HUDEP-2 (cell line): Measurements from ENCODE around the gene RBM12.
"Not testable (repeated sequence)": the region's sequence is repeated elsewhere in the genome, so short reads cannot be mapped to it uniquely, and the experiment has no call there.

Experiments used
- DNase-seq, 76 experiments: peaks; one replicate each; lab custom pipeline; 2025; ENCODE audit not compliant: unreplicated experiment in 76 of 76; lab: John Stamatoyannopoulos, UW

The RBM12 gene, protein sequence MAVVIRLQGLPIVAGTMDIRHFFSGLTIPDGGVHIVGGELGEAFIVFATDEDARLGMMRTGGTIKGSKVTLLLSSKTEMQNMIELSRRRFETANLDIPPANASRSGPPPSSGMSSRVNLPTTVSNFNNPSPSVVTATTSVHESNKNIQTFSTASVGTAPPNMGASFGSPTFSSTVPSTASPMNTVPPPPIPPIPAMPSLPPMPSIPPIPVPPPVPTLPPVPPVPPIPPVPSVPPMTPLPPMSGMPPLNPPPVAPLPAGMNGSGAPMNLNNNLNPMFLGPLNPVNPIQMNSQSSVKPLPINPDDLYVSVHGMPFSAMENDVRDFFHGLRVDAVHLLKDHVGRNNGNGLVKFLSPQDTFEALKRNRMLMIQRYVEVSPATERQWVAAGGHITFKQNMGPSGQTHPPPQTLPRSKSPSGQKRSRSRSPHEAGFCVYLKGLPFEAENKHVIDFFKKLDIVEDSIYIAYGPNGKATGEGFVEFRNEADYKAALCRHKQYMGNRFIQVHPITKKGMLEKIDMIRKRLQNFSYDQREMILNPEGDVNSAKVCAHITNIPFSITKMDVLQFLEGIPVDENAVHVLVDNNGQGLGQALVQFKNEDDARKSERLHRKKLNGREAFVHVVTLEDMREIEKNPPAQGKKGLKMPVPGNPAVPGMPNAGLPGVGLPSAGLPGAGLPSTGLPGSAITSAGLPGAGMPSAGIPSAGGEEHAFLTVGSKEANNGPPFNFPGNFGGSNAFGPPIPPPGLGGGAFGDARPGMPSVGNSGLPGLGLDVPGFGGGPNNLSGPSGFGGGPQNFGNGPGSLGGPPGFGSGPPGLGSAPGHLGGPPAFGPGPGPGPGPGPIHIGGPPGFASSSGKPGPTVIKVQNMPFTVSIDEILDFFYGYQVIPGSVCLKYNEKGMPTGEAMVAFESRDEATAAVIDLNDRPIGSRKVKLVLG

DNA sequence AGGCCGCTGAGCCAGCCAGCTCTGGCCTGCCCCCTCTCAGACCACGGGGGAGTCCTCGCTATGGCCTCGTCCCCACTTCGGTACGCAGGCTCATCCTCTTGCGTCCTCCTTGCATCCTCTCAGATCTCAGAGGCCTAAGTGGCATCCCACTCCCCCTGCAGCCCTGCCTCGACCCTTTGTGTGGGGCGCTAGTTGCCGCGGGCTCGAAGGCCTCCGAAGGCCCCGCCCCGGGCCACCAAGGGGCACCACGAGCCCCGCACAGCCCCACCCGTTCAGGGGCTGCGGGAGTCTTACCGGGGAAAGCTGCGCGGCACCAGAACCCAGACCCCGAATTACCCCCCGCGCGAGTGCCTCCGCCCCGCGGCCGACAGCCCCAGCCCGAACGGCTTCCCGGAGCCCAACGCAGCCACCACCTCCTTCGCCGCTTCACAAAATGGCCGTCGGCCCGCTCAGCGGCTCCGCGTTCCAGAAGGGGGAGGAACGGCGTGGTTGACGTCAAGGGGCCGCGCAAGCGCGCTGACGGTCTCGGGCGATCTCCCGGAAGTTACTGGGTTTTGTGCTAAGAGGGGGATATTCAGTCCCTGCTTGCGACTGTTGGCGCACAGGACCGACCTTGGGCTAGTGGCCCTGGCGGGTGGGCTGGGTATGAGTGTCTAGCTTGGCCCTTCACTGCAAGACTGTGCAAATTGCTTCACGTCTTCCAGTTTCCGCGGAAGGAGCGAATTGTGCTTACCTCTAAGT is at the start of gene RBM12, which contains the start of gene CPNE1:
RBM12 (minus strand) TSS at position 435 of the 741 bp plus-strand sequence. CDS start 9,578 bp downstream, outside the sequence.
CPNE1 (minus strand) TSS at position 435 of the 741 bp plus-strand sequence. CDS start 31,977 bp downstream, outside the sequence.
- peak in 75 of 76 experiments; percentile 33 to 93 (median 82) for DNase-seq

DNA sequence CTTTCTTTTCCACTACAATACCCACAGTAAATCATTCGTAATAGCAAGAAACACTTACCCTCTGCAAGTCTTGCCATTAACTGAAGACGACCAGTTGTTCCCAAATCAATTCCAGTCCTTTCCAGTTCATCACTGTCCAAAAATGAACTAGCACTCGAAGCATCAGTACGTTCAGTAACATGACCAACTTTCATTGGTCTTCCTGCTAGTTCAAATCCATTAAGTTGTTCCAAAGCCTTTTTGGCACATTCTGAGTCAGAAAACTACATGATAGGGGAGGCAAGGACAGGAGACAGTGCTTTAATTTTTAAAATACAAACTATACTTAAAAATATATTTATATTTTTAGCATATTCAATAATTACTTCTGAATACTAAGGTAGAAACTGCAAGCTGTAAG is 49.4 kb upstream of the RBM12 start:
- DNase-seq, result no peak

DNA sequence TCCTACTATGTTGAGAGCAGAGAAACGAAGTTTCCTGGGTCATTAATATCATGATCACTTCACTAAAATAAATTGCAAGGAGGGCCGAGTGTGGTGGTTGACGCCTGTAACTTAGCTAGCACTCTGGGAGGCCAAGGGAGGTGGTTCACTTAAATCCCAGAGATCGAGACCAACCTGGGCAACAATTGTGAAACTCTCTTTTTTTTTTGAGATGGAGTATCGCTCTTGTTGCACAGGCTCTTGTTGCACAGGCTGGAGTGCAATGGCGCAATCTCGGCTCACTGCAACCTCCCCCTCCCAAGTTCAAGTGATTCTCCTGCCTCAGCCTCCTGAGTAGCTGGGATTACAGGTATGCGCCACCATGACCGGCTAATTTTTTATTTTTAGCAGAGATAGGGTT is 48.4 kb upstream of the RBM12 start:
- not testable (repeated sequence) for DNase-seq

DNA sequence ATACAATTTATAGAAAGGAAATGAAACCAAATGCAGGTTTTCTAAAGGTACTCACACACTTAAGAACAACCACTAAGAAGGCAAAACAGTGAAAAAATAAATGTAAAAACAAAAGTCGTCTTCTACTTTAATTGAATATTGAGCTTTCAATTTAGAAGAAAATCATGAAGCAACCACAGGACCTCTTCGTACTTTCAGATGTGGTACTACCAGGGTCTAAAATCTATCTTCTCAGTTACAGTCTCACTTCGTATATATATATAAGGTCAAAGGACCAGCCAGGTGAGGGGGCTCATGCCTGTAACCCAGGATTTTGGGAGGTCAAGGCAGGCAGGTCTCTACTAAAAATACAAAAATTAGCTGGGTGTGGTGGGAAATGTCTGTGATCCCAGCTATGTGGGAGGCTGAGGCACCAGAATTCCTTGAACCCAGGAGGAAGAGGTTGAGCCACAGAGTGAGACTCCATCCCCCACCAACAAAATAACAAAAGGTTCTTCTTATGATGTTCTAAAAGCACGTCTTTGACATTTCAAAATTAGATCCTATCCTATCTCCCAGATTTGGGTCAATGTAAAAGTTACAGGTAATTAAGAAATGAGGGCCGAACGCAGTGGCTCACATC is 47.0 kb upstream of the RBM12 start:
- DNase-seq, result no peak

DNA sequence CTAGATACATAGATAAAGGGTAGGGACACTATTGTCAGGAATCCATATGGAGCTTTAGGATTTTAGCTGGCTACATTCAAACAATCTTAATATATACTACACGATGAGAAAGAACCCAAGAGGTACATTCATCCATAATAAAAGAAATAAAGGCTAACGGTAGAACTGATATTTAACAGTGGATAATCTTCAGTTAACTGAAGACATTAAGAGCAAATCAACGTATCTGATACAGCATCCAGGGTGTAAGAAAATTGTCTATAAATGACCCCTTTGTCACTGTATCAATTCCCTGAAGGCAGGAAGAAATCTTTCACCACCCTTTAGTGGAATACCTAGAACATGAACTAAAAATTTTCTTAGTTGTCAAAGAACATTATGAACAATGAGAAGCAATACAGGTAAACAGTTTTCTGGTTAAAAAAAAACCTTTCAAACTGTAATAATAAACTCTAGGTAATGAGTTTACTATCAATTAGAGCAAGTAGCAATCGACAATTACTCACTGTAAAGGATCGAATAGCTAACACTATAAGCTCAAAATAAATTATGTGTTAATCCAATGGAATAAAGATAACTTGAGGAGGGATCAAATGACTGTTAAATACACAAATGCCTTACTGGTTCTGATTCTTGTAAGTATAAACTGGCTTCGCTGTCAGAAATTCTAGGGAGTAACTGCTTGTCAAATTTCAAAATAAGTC is 46.3 kb upstream of the RBM12 start:
- DNase-seq, result no peak

DNA sequence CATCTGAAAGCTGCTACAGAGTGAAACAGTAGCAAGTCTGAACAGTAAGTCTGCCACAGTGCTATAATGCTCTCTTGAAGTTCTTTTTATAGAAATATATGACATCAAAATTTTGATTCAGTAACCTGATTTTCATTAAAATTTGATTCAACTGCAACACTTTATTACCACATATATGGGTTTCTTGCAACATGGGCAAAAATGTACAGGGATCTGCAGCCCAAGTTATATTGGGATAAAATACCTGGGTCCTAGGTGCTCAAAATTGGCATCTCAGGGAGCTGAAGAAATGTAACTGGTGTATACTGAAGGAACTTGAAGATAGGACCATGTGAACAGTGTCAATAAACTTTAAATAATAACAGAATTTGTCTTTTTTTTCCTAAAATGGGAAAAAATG is 45.3 kb upstream of the RBM12 start:
- no peak for DNase-seq

DNA sequence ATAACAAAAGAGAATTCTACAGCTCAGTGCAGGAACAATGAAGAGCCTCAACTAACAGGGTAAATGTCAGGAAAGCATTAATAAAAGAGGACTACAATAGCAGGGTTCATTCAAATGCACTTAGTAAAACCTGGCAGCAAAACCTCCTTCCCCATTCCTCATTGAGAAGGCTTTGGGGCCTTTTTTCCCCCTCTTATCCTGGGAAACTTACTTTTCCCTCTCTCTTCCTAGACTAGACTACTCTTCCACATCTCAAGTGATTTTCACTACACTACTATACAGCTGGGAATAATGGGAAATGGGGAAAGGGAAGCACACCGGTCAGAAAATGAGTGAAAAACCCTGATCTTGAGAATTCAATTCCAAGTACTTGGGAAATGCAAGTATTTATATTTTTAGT is 44.6 kb upstream of the RBM12 start:
- DNase-seq, result no peak

DNA sequence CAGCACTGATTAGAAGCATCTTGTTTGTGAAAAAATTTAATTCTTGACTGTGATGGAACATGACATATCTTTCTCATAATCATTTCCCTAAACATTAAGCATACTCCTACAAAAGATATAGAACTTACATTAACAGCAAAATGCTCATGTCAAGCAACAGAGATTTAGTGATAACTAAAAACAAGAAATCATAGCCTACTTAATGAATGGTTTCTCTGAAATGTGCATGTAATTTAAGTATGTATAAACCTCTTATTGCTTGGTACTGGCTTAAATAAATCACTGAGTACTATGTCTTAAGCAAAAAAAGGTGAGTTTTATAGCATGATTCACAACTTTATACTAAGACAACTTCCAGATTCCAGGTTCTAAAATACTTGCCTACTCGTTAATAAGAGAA is 43.8 kb upstream of the RBM12 start:
- DNase-seq, result no peak

DNA sequence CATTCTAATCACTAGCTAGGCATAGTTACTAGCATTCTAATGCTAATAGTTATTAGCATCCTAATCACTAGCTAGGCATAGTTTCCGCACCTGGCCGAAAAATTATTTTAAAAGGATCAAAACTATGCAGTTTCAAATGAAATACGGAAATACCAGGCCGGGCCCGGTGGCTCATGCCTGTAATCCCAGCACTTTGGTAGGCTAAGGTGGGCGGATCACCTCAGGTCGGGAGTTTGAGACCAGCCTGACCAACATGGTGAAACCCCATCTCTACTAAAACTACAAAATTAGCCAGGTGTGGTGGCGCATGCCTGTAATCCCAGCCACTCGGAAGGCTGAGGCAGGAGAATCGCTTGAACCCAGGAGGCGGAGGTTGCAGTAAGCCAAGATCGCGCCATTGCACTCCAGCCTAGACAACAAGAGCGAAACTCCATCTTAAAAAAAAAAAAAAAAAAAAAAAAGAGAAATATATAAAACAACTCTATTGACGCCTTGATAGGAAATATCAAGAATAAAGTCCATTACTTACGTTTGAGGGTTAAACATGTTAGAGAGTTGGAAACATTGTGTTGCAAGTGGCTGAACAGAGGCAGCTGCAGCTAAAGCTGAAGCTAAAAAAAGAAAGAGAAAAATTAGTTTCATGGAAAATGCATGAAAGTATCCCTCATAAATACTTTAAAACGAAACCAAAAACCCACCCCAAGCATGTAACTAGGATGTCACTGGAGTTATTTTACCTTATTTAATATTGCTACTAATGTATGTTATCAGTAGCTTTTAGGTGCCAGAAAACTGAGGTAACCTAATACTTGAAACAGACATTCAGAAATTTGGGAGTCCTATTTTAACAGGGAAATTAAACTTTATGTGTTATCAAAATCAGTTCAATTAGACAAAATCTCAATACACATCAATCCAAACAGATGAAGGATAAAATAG is 42.2 kb upstream of the RBM12 start:
- DNase-seq, result not testable (repeated sequence)

DNA sequence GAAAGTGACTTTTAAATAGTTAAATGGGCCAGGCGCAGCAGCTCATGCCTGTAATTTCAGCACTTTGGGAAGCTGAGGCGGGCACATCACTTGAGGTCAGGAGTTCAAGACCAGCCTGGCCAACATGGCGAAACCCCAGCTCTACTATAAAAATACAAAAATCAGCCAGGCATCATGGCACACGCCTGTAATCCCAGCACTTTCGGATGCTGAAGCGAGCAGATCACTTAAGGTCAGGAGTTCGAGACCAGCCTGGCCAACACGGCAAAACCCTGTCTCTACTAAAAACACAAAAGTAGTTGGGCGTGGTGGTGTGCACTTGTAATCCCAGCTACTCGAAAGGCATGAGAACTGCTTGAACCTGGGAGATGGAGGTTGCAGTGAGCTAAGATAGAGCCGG is 41.2 kb upstream of the RBM12 start:
- not testable (repeated sequence) for DNase-seq

DNA sequence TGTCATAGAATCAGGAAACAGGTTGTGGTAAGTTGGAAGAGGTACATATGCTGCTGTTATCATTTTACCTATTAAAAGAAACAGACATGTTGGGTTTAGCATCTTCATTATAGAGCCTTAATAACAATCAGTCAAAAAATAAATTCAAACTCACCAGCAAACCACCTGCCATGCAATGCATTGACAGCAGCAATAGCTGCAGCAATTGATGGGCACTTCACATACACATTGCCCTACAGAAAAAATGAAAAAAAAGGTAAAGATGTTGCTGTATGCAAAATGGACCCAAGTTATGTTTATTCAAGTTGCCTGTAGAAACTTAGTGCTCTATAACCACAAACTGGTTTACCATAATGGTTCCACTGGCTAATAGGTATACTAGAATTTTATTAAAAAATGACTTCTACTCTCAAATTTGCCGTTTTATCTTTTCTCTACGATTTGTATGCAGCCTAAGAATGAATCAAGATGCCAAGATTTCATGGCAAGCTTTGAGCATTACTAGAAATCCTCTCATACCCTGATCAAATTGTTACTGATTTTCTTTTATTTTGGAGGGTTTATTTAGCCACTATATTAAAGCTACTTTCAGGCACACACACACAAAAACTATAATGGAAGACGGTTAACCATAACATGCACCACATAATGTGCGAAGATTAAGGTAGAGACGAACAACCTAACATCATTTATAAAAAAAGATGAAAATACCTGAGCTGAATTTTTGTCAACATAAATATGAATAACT is 40.0 kb upstream of the RBM12 start:
- no peak for DNase-seq

DNA sequence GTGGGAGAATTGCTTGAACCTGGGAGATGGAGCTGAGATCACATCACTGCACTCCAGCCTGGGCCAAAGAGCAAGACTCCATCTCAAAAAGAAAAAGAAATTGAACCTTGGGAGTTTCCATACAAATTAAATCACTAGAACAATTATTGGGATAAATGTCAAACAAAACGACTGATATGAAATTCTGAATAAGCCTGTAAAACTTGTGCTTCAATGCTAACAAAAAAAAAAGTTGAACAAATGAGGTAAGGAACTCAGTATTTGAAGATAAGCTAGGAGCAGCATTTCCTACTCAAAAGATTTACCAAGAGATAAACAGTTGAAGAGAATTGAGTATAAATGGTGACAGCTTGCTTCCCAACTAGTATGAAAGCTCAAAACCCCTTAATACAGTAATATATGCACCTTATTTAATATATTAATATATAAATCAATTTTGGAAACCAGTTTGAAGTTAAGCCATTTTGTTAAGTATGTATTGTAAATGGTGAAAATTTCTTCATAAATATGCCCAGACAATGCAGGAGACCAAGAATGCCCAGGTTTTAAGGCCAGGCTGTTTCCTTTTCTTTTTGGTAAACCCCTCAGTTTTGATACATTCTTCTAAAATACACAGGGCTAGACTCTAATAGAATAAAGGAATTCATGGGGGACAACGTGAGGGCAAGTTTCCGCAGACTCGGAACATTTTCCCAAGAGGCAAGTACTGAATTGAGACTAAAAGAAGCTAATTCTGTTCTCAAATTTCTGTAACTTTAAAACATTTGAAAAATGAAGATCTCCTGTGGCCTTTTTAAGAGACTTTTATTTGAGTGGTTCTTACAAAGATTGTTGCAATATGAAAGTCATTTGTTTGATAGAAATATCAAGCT is 38.4 kb upstream of the RBM12 start:
- DNase-seq, result no peak

DNA sequence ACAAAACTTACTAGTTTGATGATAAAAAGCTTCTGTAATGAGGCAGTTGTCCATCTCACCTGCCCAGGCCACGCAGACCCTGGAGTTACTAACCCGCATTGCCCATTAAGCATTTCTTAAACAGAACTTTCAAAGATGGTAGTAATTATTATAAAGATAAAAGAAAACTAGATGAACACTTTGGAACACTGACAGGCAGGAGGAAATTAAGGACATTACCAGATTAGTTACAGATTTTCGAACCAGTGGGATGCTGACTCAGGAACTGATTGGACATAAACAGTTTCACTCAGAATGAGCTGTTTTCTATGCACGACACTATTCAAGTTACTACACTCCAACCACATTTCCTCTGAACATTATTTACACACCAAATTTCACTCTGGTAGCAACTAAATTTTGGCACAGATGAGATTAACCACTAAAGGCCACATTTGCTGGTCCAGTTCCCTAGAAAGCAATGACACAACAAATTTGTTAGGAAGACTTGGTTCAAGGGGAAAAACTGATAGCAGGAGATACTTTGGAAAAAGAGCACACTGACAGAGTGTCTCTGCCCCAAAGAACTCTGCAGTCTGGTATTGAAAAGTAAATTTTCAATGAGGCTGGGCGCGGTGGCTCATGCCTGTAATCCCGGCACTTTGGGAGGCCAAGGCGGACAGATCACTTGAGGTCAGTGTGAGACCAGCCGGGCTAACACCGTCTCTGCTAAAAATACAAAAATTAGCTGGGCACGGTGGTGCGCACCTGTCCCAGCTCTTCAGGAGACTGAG is 37.5 kb upstream of the RBM12 start:
- no peak for DNase-seq

DNA sequence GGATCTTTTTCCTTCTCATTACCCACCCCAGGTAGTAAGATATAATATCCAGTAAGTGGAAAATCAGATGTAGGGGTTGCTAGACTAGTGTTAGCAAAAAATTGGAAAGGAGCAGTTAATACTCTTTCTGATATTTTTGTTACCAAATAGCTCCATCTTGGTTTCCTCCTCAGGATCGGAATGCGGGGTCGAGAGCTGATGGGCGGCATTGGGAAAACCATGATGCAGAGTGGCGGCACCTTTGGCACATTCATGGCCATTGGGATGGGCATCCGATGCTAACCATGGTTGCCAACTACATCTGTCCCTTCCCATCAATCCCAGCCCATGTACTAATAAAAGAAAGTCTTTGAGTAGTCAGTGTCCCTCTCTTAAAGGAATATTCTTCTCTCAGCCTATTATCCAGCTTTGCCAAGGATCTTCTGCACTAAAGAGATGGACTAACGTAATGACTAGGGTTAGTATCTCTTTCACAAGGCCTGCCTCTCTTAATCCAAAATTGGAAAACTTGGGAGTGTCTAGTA is 36.0 kb upstream of the RBM12 start:
- no peak for DNase-seq

DNA sequence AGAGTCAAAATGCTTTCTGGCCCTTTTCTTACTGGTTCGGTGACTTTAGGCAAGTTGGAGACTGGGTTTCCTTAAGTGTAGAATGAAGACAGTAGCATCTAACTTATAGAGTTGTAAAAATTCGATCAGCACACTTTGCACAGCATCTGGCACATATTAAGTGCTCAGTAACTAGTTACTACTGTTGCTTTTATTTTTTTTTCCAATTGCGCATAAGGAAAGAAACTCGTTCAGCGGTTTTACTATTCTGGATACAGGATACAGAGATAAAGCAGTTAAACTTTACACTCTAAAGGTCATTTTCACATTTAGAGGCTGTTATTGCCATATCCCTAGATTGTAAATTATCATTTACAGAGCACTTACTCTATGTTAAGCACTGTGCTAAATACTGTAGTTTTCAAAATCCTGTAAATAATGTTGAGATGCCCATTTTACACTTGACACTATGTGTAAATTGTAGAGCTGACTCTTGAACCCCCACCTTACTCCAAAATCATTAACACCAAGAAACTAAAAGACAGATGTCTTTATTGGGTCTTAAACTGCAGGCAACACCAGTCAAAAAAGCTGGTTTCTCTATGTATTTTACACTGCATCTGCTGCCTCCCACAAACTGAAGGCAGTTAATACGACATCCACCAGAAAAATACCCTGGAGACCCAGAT is 35.4 kb upstream of the RBM12 start:
- peak in 1 of 76 experiments; percentile 45 for DNase-seq
